Common myeloid progenitor, CD34-positive (primary cell): Measurements from ENCODE around the gene LGSN.
"Not testable (repeated sequence)": the region's sequence is repeated elsewhere in the genome, so short reads cannot be mapped to it uniquely, and the experiment has no call there.

Experiments
- CTCF ChIA-PET: fragments of 350-600 bp; sonication (Branson Sonifier 250); formaldehyde crosslinking; loops from one replicate; lab custom pipeline; 2021; ENCODE audit warnings: antibody characterized with exemption; lab: Charles Lee
- POLR2A ChIA-PET: fragments of 350-600 bp; sonication (Branson Sonifier 250); formaldehyde crosslinking; loops from one replicate; lab custom pipeline; 2021; ENCODE audit warnings: antibody characterized with exemption; lab: Charles Lee
- DNase-seq, 3 donors: peaks; one replicate each; pipeline versions ENCODE4 v3.0.0 to v3.0.0-alpha.2; 2013
- H3K27ac ChIP-seq, 2 experiments: 1 replicate in 1 of 2; 2 replicates in 1 of 2; pipeline ENCODE4 v1.7.0; 2013; ENCODE audit warnings: inconsistent platforms in 2 of 2, low read length in 2 of 2, mild to moderate bottlenecking in 2 of 2, low read depth in 1 of 2, moderate library complexity in 1 of 2; ENCODE audit not compliant: severe bottlenecking in 2 of 2, insufficient read depth in 1 of 2, poor library complexity in 1 of 2
- H3K27me3 ChIP-seq, 5 experiments: replicated peaks in 2 of 5; 1 replicate in 3 of 5; 2 replicates in 2 of 5; pipeline versions ENCODE4 v1.6.1 to v1.7.0; 2013; ENCODE audit warnings: low read length in 4 of 5, mild to moderate bottlenecking in 2 of 5, moderate library complexity in 2 of 5, inconsistent platforms in 1 of 5; ENCODE audit not compliant: insufficient read depth in 5 of 5, control insufficient read depth in 4 of 5
- H3K36me3 ChIP-seq, 4 experiments: 1 replicate in 2 of 4; 2 replicates in 2 of 4; pipeline versions ENCODE4 v1.6.1 to v1.7.0; 2013; ENCODE audit warnings: low read length in 3 of 4, control low read depth in 1 of 4, mild to moderate bottlenecking in 1 of 4; ENCODE audit not compliant: control insufficient read depth in 4 of 4, insufficient read depth in 4 of 4
- H3K4me1 ChIP-seq, 4 experiments: 1 replicate in 3 of 4; 2 replicates in 1 of 4; pipeline versions ENCODE4 v1.6.1 to v1.7.1; 2013; ENCODE audit warnings: low read length in 3 of 4, mild to moderate bottlenecking in 3 of 4, control low read depth in 1 of 4, inconsistent platforms in 1 of 4, moderate library complexity in 1 of 4; ENCODE audit not compliant: control insufficient read depth in 4 of 4, insufficient read depth in 4 of 4; ENCODE audit errors: control extremely low read depth in 1 of 4
- H3K4me3 ChIP-seq, 7 experiments: 1 replicate in 4 of 7; 2 replicates in 3 of 7; pipeline versions ENCODE4 v1.5.1 to v1.7.0; 2013; ENCODE audit warnings: mild to moderate bottlenecking in 7 of 7, low read length in 6 of 7, moderate library complexity in 6 of 7, inconsistent platforms in 2 of 7, low read depth in 2 of 7, control low read depth in 1 of 7; ENCODE audit not compliant: insufficient read depth in 4 of 7, control insufficient read depth in 1 of 7; ENCODE audit errors: extremely low read depth in 1 of 7
- H3K9me3 ChIP-seq, 5 experiments: 1 replicate in 4 of 5; 2 replicates in 1 of 5; pipeline versions ENCODE4 v1.6.1 to v1.7.1; 2013; ENCODE audit warnings: low read length in 4 of 5, mild to moderate bottlenecking in 2 of 5, inconsistent platforms in 1 of 5, low read depth in 1 of 5, moderate library complexity in 1 of 5; ENCODE audit not compliant: control insufficient read depth in 4 of 5, insufficient read depth in 2 of 5; ENCODE audit errors: control extremely low read depth in 1 of 5
- WGBS: methylation state at CpG from one replicate; pipeline ENCODE4 v1.1.5; 2013; ENCODE audit not compliant: insufficient coverage; 5-methylcytosine and 5-hydroxymethylcytosine counted together

LGSN gene

GRCh38 chr6:63225987-63226386 lies 93.8 kb downstream of the LGSN start:
- H3K9me3 ChIP-seq, H3K27me3 ChIP-seq, H3K27ac ChIP-seq, CTCF ChIA-PET, H3K4me1 ChIP-seq, POLR2A ChIA-PET, H3K36me3 ChIP-seq, DNase-seq, H3K4me3 ChIP-seq: not testable (repeated sequence)
- no CpG with 5 or more reads among the region's 4 CpGs for WGBS
